K562 (cell line): Measurements from ENCODE around the gene C10orf71.

ENCODE experiments used
- PHTF2 ChIP-seq: fragments of 250-450 bp; sonication (Bioruptor Pico); IDR thresholded peaks from 2 replicates; pipeline ENCODE4 v1.5.0; 2021; ENCODE audit warnings: mild to moderate bottlenecking
- SP1 ChIP-seq: sonication (generic); formaldehyde crosslinking; IDR thresholded peaks from 2 replicates; pipeline ENCODE4 v1.8.1; 2022; ENCODE audit warnings: mild to moderate bottlenecking, missing genetic modification reagents
- TF ChIP-seq, protein P1 (sequence below): IDR thresholded peaks from 2 replicates; pipeline ENCODE4 v1.6.1; 2016; ENCODE audit warnings: missing genetic modification characterization, missing compliant biosample characterization

DNA sequence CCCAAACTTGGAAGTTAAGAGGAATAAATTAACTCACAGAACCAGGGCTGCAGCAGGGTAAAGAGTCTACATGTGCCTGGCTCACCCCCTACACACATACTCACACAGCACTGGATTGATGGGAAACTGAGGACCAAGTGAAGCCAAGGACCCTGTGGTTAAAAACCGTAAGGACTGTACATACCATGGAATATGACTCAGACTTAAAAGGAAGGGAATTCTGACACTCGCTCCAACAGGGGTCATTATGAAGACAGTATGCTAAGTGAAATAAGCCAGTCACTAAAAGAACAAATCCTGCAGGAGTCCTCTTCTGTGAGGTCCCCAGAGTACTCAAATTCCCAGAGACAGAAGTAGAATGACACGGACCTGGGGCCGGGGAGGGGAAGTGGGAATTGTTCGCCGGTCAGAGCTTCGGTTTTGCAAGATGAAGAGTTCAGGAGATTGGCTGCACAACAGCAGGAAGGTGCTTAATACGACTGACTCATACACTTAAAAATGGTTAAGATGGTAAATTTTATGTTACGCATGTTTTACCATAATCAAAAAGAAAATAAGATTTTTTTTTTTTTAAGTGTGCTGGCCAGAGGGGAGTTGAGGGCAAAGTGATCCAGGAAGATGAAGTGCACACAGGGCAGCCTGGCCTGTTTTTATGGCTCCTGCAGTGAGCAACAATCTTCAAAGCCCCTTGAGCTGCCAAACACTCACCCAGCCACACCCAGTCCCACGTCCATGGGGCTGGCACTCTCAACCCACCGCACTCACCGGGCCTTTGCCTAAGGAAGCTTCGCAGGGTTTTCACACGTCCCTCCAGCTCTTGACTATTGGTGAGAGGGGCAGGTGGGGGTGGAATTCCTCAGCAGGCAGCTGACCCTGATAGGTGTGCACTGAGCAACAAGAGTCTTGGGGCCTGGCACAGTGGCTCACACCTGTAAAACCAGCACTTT is 70.5 kb downstream of the C10orf71 start:
- TF ChIP-seq, protein P1, sequence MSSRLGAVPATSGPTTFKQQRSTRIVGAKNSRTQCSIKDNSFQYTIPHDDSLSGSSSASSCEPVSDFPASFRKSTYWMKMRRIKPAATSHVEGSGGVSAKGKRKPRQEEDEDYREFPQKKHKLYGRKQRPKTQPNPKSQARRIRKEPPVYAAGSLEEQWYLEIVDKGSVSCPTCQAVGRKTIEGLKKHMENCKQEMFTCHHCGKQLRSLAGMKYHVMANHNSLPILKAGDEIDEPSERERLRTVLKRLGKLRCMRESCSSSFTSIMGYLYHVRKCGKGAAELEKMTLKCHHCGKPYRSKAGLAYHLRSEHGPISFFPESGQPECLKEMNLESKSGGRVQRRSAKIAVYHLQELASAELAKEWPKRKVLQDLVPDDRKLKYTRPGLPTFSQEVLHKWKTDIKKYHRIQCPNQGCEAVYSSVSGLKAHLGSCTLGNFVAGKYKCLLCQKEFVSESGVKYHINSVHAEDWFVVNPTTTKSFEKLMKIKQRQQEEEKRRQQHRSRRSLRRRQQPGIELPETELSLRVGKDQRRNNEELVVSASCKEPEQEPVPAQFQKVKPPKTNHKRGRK, result no peak
- TF ChIP-seq PHTF2 (CRISPR knock-in tag), result no peak
- TF ChIP-seq SP1 (CRISPR knock-in tag), result no peak
